Stimulated activated naive CD4-positive, alpha-beta T cell treated with Interleukin-2 at 50 U/mL for 16 hours (primary cell): Measurements from ENCODE around the gene HPSE2.
"Not testable (repeated sequence)": the region's sequence is repeated elsewhere in the genome, so short reads cannot be mapped to it uniquely, and the experiment has no call there.

Source experiments
- DNase-seq: peaks from one replicate; lab custom pipeline; 2025; lab: John Stamatoyannopoulos, UW

Gene HPSE2

DNA sequence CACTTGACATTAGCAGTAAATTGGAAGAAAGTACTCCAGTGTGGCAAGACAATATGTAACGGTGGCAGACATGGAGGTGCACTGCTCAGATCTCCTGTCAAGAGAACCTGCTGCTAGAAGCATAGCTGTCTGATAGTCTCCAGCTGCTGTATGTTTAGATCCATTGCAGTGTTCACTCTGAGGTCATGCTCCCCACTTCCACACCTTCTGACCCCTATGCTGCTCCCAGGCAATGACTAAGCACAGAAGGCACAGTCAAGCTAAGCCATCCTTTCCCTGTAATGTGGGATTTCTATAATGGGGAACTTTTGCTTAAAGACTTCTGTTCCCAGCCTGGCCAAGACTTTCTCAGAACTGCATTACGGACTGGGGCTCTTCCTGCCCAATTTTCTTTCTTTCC lies 315.8 kb downstream of the HPSE2 start:
- no peak for DNase-seq

DNA sequence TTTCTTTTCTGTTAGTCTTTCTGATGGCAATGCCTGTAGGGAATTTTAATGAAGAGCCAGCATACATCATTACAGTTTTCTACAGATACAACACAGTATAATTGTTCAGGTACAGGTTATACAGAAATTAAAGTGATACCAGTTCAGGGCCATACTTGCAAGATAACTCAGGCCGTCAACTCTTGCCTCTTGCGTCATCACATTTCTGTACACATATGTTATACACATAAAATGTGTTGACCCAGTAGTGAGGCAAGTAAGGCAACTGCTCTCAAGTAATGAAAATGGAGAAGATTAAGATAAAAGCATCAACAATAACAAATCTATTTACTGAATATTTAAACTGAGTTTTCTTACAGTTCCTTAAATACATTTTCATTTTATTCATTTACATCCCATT lies 317.8 kb downstream of the HPSE2 start:
- no peak for DNase-seq

DNA sequence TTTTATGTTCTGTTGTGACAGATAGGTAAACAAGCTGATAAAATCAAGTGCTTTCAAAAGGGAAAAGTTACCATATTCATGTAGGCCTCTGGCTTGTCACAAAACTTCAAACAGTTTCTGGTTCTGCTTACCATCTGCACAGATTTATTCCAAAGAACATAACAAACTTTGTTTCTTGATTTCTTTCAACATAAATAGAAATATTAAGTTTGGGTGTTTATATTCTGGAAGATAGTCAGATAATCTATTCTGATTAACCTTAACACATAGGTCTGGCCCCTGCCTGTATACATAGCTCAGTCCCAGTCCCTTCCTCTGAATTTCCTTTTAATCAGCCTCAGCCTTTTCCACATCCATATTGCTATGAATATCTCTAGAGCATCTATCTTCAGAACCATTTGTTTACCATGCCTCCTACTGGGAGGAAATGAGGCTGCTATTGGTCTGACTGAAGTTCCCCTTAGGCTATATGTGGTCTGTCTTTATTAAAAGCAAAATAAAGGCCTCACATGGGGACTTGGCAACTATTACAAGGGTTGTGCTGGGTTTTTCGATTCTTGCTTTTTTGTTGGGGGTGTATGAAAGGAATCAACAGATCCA lies 319.0 kb downstream of the HPSE2 start:
- DNase-seq, result no peak

DNA sequence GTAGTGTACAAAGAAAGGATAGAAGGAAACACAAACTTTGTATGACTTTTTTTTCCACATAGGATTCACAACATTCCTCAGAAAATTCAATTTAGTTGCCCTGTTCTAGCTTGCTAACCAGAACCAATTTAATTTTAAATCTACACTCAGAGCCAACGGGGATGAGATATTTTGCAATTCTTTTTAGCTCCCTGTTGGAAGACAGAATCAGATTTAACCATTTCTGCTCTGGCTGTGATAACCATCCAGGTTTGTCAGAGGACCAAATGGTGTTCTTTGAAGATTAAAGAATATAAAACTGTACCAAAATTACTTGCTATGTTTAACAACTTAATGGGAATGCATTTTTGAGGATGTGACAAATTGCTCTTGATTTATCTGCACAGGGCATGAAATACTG lies 319.7 kb downstream of the HPSE2 start:
- DNase-seq, result no peak

DNA sequence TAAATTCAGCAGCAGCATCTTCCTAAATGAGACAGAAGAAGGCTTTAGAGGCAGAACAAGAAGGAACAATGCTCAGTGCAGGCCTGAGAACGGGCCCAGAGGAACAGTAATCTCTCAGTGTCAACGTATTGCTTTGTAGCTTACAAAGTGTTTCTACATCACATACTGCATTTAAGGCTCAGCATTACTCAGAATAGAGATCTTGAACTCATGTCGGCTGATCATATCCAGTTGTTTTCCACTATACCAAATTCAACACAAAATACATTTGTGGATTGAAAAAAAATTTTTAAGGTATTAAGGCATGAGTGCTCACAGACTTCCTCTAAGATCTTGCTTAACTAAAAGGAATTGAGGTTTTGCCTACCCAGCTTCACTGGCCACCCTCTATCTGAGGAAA lies 325.1 kb downstream of the HPSE2 start:
- no peak for DNase-seq

DNA sequence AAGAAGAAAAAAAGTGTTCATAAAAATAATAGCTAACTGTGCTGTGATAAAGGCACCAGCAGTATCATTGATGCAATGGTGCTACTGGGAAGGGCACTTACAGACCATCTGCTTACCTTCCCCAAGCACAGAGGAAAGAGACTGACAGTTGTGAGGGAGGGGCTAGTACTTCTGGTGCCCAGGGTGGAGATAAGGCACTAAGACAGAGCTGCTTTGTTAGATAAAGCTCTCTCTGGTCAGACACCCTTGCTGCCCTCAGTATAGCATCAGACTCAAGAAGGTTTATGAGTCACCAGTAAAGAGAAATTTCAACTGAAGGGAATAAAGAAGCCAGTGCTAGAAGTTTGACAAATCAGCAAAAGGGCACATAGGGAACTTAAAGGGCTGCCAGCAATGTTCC lies 325.6 kb downstream of the HPSE2 start:
- DNase-seq, result no peak

DNA sequence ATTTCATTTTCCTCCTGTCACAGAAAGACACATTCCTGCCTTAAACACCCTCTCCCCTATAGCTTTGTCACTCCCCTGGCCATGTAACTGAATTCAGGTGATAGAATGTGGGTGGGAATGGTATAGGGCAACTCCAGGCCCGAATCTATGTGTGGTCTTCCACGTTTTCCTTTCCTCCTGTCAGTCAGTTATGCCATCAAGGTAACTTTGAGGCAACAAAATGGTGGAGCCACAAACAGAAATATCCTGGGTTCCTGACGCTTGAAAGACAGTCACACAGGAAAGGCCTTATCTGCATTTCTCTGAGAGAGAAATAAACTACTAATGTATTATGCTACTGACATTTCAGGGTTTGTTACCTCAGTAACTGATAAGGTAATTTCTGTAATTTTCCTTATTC lies 326.8 kb downstream of the HPSE2 start:
- no peak for DNase-seq

DNA sequence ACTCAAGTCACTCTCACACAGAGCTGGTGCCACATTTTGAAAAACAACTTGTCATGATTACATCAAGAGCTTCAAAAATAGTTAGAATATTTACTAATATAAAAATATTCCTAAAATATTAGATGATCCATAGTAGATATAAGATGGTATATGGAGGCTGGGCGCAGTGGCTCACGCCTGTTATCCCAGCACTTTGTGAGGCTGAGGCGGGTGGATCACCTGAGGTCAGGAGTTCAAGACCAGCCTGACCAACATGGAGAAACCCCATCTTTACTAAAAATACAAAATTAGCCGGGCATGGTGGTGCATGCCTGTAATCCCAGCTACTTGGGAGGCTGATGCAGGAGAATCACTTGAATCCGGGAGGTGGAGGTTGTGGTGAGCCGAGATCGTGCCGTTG lies 327.4 kb downstream of the HPSE2 start:
- not testable (repeated sequence) for DNase-seq

DNA sequence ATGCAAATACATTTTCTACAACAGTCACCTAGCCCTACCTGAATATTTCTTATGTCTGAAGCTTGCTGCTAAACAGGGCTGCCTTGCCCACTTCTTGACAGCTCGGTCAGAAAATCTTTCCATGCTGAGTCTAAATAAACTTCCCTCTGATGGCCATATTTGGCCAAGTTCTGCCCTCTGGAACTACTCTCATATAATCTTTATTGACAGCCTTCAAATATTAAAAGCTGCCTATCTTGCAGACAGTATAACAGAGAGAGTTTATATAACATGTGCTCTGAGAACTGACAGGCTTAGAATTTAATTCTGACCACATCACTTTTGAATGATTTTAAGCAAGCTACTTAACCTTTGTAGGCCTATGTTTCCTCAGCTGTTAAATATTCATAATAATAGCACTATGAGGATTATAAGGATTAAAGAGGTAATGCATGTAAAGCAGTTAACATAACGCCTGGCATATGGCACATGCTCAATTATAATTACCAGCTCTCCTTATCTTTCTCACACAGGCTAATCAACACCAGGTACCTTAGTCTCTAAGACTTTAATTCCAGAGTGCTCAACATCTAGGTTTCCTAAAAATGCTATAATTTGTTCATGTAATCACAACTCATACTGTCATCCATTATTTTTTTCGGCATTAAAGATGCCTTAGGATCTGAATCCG lies 334.1 kb downstream of the HPSE2 start:
- DNase-seq, result no peak

DNA sequence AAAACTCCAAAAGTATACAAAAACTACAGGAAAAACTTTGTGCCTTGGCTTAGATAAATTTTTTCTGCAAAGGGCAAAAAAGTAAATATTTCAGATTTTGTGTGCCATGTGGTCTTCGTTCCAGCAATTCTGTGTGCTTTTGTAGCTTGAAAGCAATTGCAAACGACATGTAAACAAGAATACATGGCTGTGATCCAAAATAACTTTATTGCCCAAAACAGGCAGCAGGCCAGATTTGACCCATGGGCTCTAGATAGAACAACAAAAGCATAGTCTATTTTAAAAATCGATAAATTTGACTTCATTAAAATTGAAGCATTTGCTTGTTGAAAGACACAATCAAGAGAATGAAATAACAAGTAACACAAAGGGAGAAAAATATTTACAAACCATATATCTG lies 336.6 kb downstream of the HPSE2 start:
- no peak for DNase-seq

DNA sequence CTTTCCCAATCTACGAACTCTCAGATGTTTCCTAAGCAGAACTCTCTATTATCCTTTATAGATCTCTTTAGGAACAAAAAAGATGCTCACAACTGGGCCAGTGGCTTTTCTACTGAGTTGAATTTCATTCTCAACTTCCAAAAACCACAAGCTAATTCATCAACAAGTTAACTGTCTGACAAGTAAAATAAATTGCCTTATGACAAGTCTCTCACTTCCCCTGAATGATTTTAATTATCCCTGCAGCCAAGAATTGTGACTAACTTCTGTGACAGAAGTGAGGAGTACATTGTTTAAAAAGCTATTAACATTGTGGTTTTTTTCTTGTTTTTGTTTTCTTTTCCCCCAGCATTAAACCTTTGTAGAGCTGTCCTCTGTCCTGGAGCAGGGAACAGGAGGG lies 343.1 kb downstream of the HPSE2 start:
- no peak for DNase-seq

DNA sequence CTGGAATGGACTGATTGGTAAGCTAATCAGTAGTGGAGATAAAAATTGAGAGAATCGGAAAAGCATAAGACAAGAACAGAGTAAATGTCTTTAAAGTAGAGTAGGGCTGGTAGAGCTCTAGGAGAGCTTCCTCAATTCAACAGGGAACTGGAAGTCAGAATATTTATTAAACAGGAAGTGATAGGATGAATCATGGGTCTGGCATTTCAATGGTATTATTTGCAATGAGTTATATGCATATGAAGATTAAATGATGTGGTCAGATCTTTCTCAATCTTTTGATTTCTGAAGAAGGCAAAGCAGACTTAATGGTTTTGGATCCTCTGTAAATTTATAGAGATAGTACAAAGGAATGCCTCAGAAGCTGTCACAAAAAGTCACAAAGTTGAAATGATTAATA lies 349.0 kb downstream of the HPSE2 start:
- no peak for DNase-seq

DNA sequence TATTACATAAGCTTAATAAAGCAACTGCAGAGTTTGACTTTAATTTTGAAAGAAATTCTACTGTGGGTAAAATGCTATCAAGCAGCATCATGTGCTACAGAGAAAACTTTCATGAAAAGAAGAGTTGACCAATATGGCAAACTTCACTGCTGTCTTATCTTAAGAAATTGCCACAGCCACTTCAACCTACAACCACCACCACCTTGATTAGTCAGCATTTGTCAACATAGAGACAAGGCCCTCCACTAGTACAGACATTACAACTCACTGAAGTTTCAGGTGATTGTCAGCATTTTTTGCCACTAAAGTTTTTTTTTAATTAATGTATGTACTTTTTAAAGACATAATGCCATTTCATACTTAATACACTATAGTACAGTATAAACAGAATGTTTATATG lies 350.3 kb downstream of the HPSE2 start:
- DNase-seq, result no peak

DNA sequence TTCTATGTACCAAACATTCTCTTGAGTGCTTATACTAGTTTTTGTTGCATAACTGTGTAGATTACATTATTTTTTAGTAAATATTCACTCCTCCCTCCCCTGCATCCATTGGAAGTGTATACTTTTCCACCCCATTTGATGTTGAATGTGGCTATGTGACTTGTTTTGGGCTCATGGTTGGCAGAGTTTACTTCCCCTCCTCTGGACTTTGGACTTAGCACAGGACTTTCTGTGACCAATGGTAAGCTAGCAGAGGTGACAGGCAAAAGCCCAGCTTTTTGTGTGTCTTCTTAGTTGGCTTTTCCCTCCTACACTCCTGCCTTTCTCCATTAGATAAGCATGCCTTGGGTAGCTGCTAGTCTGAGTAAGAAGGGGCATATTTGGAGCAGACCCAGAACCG lies 353.9 kb downstream of the HPSE2 start:
- no peak for DNase-seq

DNA sequence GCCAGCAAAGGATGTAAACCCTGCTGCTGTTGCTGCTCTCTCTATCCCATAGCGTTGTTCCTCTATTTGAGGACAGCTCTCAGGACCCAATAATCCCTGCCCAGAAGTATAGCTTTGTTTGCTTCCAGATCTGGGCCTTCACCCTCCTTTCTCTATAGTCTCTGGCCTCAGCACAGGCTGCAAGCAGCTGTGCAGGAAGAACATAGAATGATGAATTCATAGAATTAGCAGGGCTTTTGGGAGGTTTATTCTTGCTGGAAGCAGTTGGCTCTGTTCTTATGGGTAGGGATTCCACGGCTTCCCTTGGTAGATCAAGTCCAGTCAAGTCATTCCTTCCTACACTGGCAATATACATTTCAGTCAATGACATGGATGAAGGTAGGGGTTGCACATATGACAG lies 354.7 kb downstream of the HPSE2 start:
- no peak for DNase-seq

DNA sequence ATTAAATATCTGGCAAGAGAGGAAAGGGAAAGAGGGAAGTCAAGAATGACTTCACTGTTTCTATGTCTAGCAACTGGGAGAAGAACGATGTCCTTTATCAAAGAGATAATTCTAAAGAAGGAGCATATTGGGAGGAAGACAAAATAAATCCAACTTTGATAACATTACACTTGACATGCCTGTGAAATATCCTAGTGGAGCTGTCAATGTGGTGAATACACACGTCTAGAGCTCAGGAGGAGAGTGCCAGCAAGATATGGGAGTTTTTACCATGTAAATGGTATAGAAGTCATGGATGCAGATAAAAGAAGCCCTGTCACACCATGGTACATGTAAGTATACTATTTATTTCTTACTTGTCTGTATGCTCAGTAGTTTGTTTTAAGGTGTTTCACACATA lies 356.7 kb downstream of the HPSE2 start:
- no peak for DNase-seq

DNA sequence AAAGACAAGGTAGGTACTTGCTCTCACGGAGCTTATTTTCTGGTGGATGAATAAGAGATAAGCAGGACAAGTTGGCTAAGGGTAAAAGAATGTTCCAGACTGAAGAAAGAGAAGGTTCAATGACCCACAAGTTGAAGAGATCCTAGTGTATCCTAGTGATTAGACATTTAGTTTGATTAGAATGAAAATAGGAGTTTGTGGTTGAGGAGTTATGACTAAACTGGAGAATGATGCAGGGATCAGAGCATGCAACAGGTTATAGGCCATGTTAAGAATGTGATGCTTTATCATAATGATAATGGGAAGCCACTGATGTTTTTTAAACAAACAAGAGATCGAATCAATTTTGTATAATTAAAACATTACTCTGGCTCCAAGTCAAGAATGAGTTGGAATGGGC lies 357.2 kb downstream of the HPSE2 start:
- DNase-seq, result no peak

DNA sequence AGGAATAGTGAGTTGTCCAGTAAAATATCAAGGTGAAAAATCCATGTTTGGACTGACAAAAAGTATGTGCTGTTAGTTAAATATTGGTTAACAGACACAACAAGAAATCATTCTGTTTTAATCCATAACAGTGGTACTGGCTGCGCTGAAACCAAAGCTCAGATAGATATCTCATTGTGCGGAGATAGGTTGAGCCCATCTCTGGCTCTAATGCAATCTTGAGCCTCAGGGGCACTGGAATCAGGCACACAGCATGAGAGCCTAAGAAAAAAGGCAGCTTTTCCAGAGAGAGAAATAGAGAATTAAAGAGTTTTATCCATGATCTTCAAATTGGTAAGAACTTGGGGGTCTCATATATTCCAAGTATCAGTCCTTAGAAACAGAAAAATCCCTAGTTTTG lies 373.7 kb downstream of the HPSE2 start:
- DNase-seq, result no peak

DNA sequence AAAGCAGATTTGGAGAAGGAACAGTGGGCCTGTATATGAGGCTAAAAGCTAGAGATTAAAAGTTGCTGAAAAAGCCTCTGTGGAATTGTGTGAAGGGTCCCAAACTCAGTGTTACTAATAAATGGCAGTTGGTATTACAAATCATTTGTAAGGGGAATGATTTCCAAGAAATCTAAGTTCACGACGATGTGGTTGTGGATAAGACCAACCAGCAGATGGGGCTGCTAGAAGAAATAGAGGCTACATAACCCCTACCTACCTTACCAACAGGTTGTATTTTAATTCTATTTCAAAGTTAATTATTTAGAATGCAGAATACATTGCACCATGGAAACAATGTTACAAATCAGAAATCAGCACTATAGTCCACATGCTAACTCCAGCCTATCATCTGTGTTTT lies 377.1 kb downstream of the HPSE2 start:
- no peak for DNase-seq

DNA sequence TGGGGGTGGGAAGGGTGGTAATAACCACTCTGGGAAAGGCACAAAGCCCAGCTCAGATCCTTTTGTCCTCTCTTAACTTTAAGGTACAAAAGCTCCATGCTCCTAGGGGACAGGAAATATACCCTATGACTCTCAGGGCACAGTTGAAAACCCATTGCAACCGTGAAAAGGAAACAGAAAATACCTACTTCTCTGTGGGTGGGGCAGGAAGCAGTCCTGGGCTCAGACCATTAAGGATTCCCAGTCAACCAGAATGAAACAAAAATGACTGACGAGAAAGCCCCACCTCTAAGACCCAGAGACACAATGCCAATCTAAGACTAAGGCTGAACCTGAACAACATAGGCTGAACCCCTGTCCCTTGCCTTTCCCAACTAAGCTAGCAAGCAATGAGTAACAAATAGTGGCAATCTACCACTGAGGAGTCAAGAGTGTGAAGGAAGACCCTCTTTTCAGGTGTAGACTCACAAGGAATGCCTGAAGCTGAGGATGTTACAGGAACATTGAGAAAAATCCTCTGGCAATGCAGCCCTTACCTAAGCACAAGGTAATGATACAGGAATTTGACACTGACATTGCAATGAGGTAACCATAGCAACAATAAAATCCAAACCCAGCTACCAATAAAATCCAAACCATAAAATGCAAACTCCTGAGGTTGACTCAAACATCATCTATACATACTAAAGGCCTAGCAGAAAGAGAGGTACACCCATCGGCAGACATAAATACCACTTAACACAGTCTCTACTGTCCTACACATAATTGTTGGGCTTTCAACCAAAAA lies 380.1 kb downstream of the HPSE2 start:
- no peak for DNase-seq

DNA sequence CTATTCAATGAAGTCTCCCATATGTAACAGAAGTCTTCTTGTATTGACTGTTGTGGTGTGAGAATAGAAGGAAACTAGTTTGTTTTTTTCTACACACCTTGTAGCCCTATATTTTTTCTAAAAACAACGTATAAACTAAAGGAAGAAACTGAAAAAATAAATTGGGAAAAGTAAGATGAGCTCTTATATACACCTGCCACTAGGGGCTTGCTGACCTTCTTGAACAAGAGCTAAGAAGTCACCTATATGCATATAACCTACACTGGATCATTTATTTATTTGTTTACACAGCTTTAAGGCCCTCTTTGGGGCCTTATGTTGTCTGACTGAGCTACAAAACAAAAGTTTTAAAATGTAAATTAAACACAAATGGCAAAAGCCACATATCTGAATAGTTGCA lies 383.0 kb downstream of the HPSE2 start:
- DNase-seq, result no peak

DNA sequence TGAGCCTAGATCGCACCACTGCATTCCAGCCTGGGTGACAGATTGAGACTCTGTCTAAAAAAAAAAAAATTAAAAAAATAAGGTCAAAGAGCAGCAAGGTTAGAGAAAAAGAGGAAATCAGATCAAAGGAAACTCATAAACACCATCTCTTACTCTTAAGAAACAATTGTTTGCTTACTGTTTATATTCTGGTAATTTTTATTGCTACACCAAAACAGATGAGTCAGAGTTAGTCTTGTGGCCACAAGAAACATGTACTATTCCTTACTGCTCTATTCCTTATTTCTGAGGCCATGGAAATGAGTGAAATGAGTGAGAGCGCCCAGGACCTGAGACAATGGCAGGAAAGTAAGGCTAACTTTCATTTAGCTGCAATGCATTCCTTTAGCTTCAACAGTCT lies 387.3 kb downstream of the HPSE2 start:
- no peak for DNase-seq

DNA sequence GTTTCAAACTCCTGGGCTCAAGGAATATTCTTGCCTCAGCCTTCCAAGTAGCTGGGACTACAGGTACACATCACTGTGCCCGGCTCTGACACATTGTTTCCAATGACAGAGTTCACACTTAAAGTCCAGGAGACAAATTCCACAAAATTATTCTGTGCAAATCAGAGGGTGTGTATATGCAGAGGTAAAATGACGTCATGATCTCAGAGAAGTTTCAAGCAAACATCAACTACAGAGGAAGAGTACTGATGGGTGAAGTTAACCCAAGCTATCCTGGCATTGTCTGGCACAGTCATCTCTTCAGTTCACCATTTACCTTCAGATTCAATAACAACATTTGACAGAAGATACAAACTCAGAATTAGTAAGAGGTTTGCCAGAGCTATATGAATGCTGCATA lies 388.9 kb downstream of the HPSE2 start:
- DNase-seq, result no peak

DNA sequence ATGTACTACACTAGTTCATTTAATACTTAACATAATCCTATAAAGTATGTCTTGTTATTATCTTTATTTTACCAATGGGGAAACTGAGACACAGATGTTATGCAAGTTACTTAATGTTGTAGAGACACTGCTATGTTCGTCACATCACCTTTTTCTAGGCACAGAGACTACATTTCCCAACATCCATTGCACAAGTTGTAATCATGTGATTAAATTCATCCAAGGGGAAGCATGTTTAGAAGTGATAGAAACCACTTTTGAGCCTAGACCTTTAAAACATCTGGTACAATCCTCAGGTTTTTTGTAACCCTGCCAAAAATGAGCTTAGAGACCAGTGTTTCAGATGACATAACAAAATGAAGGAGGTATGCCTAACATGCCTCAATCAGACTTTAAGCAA lies 402.1 kb downstream of the HPSE2 start:
- no peak for DNase-seq
